NCI-H446 (cell line): ENCODE measurements around the gene IFIT1B.
"Not testable (repeated sequence)": the region's sequence is repeated elsewhere in the genome, so short reads cannot be mapped to it uniquely, and the experiment has no call there.

ENCODE experiments used
- DNase-seq, 2 experiments: peaks; one replicate each; lab custom pipeline; 2025; lab: John Stamatoyannopoulos, UW

The IFIT1B gene

GRCh38 chr10:89348481-89348880 is 29.4 kb upstream of the IFIT1B start:
- no peak for DNase-seq

DNA sequence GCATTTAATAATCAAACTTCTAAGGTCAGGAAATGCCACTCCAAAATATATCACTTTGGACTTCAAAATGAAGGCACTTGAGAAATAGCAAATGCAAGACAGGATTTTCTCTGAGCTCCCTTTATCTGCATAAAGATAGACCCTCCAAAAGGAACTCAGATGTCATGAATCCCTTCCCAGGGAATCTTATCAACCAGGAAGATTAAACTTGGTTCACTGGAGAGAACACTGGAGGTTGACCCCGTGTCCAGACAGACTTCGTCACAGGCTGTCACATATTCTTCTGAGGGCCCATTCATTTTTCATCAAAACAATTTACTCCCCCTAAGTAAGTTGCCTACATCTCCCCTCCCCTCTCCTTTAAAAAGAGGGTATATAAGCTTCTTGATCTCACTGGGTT is 28.9 kb upstream of the IFIT1B start:
- no peak for DNase-seq

DNA sequence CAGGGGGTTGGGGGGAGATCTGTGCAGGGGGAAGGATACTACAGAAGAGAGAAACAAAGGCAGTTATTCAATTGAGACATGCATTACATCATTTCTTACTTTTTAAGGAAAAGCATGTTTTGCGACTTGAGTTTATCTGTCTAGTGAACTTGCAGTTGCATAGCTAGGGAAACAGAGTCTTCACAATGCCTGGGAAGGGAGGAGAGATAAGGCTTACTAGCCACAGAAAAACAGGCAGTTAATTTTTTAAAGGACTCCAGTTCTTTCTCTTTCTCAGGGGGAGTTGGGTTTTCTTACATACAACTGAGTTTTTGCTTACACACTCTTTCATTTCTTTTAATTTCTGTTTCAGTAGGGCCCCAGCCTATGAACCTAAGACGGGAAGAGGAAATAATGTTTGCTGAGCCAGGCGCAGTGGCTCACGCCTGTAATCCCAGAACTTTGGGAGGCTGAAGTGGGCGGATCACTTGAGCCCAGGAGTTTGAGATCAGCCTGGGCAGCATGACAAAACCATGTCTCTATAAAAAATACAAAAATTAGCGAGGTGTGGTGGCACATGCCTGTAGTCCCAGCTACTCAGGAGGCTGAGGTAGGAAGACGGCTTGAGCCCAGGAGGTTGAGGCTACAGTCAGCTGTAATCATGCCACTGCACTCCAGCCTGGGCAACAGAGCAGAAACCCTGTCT is 27.1 kb upstream of the IFIT1B start:
- not testable (repeated sequence) for DNase-seq

DNA sequence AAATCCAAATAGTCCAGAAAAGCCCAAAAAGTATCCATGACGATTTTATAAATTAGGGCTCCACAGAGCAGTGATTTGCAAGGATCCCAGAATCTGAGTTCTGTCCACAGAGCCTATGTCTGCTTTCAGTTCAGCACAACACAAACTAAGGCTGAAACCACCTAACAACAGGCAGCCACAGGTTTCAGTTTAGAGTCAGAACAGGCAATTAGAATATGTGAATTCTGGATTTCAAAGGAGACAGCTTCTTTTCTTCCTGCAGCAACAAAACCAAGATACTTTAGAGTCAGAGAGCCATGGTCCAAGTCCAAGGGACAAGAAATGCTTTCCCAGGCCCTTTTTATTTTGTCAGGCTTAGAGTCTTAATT is 26.5 kb upstream of the IFIT1B start:
- no peak for DNase-seq

DNA sequence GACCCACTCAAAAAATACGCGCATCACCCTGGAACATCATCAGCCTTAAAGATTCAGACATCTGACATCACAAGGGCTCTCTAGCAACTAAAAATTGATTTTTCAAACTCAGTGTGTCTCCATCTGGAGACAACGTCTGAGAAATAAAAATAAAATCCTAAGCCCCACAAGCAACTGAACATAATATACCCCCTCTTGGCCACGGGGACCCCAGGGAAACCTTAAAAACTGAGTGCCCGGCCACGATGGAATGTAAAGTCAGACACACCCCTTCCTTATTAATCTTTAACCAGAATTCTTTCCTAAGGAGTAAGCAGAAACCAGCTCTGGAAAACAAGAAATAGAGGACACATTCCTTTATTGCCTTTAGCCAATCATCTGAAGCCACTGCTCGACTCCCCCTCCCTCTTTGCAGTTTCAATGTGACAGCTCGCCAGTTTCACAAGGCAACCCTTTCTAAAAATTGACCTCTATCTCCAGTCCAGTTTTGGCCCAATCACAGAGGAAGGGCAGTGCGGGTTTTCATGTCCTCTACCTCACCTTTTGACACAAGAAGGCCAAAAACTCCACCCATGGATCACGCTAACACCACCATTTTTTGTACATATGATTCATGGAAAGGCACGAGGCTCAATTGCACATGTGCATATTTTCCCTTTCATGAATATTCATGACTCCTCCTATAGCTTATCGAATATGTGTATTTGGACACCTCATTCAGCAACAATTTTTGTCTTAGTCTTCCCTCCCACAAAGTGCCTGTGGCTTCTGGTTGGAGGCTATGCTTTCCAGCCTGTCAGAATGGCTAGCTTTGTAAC is 25.9 kb upstream of the IFIT1B start:
- no peak for DNase-seq

GRCh38 chr10:89352802-89353201 is 25.1 kb upstream of the IFIT1B start:
- DNase-seq = no peak

DNA sequence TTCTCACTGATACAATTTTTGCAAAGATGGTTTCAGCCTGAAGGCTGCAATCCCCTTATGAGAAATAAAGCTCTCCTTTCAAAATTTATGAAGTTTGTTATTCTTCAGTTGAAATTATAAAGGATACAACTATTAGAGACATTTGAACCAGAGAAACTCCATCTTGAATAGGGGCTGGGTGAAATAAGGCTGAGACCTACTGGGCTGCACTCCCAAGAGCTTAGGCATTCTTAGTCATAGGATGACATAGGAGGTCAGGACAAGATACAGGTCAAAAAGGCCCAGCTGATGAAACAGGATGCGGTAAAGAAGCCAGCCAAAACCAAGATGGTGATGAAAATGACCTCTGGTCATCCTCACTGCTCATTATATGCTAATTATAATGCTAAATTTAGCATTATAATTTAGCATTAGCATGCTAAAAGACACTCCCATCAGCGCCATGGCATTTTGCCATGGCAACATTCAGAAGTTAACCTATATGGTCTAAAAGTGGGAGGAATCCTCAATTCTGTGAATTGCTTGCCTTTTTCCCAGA is 22.4 kb upstream of the IFIT1B start:
- DNase-seq = no peak

DNA sequence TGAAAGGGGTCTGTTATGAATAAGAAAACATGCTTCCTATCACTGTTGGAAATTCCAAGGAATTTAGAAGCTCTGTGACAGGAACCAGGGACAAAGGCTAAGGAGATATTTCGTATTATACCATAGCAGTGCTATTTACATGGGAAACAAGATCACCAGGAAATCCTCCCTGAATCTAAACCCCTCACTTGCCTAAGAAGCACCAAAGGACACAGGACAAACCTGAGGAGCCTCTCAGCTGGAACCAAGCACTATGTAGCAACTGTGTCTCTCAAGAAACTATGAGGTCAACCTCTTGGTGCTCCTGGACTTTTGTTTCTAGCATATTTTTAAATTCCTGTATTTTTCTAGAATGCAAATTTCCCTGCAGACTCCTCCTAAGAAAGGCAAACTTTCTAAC is 20.8 kb upstream of the IFIT1B start:
- DNase-seq = no peak

DNA sequence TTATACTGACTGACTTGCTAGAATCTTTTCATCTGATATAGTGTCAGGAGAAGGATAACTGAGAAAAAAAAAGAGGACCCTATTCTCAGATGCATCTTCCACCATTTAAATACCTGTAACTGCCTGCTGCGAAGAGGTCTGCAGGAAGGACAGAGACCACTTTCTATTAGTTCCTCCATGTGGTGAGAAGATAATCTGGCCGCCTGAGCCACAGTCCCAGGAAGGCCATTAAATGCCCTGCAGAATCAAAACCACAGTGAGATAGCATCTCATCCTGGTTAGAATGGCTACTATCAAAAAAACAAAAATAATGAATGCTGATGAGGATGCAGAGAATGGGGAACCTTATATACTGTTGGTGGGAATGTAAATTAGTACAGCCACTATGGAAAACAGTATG is 19.9 kb upstream of the IFIT1B start:
- no peak for DNase-seq

GRCh38 chr10:89360157-89360556 is 17.7 kb upstream of the IFIT1B start:
- DNase-seq = no peak

- DNase-seq = no peak
Observed at GRCh38 chr10:89362929-89363328, 14.9 kb upstream of the IFIT1B start.

DNA sequence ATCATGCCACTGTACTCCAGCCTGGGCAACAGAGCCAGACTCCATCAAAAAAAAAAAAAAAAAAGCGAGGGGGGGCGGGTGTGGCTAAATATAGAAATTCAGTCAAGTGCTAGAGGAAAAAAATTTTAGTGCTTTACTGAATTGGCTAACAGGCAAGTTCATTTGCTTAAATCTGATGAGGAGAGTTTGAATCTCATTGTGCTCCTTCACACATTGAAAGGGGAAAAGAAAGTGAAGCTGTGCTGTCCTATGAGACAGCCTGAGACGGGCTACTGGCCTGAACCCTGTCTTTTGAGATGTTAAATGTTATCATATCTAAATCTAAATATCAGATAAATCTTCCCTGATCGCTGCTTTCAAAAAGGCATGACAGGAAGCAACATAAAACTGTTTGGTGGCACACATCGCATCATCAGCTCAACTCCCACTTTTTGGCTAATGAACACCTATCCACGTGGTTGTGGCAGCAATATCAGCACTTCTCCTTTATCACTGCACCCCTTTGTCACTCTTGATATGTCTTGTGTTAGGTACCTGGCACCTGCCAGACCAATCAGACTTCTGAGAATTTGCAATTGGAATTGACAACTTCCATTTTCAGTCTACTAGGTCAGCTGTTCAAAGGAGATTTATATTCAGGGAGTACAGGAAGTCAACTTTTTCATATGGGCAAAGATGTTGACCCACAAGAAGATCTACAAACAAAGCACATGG is 14.0 kb upstream of the IFIT1B start:
- DNase-seq = no peak

GRCh38 chr10:89364531-89364930 is 13.3 kb upstream of the IFIT1B start:
- DNase-seq = no peak

GRCh38 chr10:89367529-89367928 is 10.3 kb upstream of the IFIT1B start:
- DNase-seq = no peak

DNA sequence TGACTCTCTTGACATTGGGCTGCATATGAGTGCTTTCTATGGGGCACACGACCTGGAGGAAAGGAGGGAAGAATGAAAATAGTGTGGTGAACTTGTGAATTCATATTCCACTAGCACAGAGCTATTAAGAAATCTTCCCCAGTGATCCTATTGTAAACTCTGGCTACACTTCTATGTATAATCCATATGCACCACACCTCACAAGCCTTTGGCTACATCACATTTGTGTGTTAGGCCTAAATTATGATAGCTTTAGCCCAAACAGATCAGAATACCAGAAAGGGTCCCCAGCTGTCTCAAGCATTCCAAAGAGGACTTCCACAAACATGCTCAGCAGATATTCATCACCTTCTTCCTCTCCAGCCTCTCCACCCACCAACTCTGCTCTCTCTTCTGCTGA is 9.7 kb upstream of the IFIT1B start:
- DNase-seq = no peak

GRCh38 chr10:89369156-89370105 is 8.4 kb upstream of the IFIT1B start:
- no peak for DNase-seq

DNA sequence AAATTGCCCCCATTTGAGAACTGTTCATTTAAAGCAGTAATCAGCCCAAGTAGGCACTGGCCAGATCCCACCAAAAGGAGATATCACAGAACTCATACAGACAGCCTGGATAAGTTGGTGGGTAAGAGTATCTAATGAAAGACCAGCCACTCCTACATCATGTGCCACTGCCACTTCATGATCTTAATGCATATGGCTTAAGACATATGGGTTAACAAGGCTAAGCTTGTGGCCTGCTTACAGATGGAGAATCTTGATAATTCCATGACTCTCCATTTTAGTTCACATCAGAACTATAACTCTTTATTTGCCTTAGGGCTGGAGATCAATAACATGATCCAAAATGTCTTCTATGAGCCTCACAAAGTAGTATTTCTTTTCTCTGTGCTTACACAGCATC is 6.8 kb upstream of the IFIT1B start:
- no peak for DNase-seq

- DNase-seq = no peak
Observed at GRCh38 chr10:89371987-89372386, 5.9 kb upstream of the IFIT1B start.

DNA sequence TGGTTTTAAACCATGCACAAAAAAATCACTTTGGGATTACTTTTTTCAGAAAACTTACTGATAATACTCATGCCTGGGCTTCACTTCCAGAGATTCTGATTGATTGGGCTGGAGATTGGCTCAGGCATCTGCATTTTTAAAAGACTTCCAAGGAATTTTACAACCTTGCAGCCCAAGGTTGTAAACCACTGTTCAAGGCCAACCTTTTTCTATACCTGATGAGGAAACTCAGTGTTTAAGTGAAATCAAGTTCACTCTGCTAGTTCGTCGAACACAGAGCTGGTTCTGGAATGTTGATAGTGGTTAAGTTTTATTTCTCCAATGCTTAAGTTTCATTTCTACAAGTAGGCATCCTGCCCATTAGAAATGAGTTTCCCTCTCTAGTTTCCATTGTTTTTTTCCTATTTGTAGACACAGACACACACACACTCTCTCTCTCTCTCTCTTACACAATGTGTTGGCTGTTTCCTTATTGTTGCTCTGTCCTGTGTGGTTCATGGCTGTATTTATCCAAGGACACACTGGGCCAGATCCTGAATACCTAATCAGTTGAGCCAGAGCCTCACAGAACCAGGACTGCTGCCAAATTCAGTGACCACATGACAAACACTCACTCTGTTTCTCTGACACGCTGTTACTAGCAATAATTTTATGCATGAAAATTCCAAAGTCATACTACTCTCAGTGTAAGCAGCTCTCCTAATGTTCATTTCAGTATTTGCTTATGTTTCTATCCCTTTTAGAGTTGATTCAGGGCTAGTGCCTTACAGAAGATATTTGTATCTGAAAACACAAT is 3.7 kb upstream of the IFIT1B start:
- DNase-seq = no peak

- no peak for DNase-seq
Observed at GRCh38 chr10:89374713-89375141, 3.1 kb upstream of the IFIT1B start.

- no peak for DNase-seq
Observed at GRCh38 chr10:89379103-89379502, 1.2 kb downstream of the IFIT1B start.
